Fibroblast of lung (primary cell): Measurements from ENCODE around the gene RPS14. TPM values are rescaled to one million over a fixed set of nuclear protein-coding genes. Genes with fewer than 3 reads are reported as not detected.
"Not testable (repeated sequence)": the region's sequence is repeated elsewhere in the genome, so short reads cannot be mapped to it uniquely, and the experiment has no call there.

Source experiments
- DNase-seq, 2 donors: peaks; one replicate each; pipeline versions ENCODE4 v3.0.0 to v3.0.0-alpha.2; 2010; ENCODE audit warnings: low read depth in 2 of 2
- H2AFZ ChIP-seq: 2 replicates; pipeline ENCODE4 v1.5.1; 2012; ENCODE audit warnings: low read length, control low read depth, inconsistent platforms
- H3K27ac ChIP-seq: 2 replicates; pipeline ENCODE4 v1.5.1; 2011; ENCODE audit warnings: low read length, control low read depth; ENCODE audit not compliant: insufficient read depth
- H3K27me3 ChIP-seq: 2 replicates; pipeline ENCODE4 v1.5.1; 2011; ENCODE audit warnings: mild to moderate bottlenecking, low read length; ENCODE audit not compliant: control insufficient read depth, insufficient read depth
- H3K36me3 ChIP-seq: 2 replicates; pipeline ENCODE4 v1.5.1; 2011; ENCODE audit warnings: low read length; ENCODE audit not compliant: control insufficient read depth, insufficient read depth
- H3K4me1 ChIP-seq: 2 replicates; pipeline ENCODE4 v1.5.1; 2011; ENCODE audit warnings: low read length; ENCODE audit not compliant: control insufficient read depth, insufficient read depth; ENCODE audit errors: extremely low read depth
- H3K4me2 ChIP-seq: 2 replicates; pipeline ENCODE4 v1.5.1; 2011; ENCODE audit warnings: low read length, control low read depth; ENCODE audit not compliant: insufficient read depth; ENCODE audit errors: extremely low read depth
- H3K4me3 ChIP-seq, 4 experiments: fragments of 200-600 bp in 1 of 4; sonication (generic) in 1 of 4; replicated peaks in 1 of 4; 2 replicates each; pipeline ENCODE4 v1.5.1; 2011 to 2016; ENCODE audit warnings: low read length in 4 of 4, low read depth in 3 of 4, mild to moderate bottlenecking in 3 of 4, control low read depth in 2 of 4, inconsistent platforms in 1 of 4, mixed read lengths in 1 of 4; ENCODE audit not compliant: insufficient read depth in 1 of 4; ENCODE audit errors: control extremely low read depth in 1 of 4
- H3K79me2 ChIP-seq: 2 replicates; pipeline ENCODE4 v1.5.1; 2012; ENCODE audit warnings: mild to moderate bottlenecking, low read length, inconsistent platforms; ENCODE audit not compliant: control insufficient read depth, insufficient read depth
- H3K9ac ChIP-seq: 2 replicates; pipeline ENCODE4 v1.5.1; 2011; ENCODE audit warnings: mild to moderate bottlenecking, low read length, control low read depth; ENCODE audit not compliant: insufficient read depth
- H3K9me3 ChIP-seq: 2 replicates; pipeline ENCODE4 v1.5.1; 2012; ENCODE audit warnings: low read depth, low read length; ENCODE audit not compliant: control insufficient read depth, insufficient read depth
- H4K20me1 ChIP-seq: 2 replicates; pipeline ENCODE4 v1.5.1; 2011; ENCODE audit warnings: low read length; ENCODE audit not compliant: control insufficient read depth, insufficient read depth; ENCODE audit errors: extremely low read depth
- EZH2 ChIP-seq: IDR thresholded peaks from 2 replicates; pipeline ENCODE4 v1.5.1; 2012; ENCODE audit warnings: low read length, control low read depth, mild to moderate bottlenecking; ENCODE audit errors: missing control alignments
- polyA plus RNA-seq, 2 donors: library from polyadenylated mRNA; depleted of rRNA in 1 of 2; stranded (reverse) in 1 of 2; unstranded in 1 of 2; fragments of >200 nt; gene quantifications; 2 replicates each; pipeline ENCODE4 v1.2.1, GENCODE V29; 2011 to 2012; ENCODE audit warnings: missing spikeins in 1 of 2
- total RNA-seq: library from RNA; depleted of rRNA; stranded (reverse); fragments of >200 nt; gene quantifications from 2 replicates; pipeline ENCODE4 v1.2.1, GENCODE V29; 2014
- TF ChIP-seq, protein P1 (sequence below), 2 donors: IDR thresholded peaks in 1 of 2; conservative IDR thresholded peaks in 1 of 2; 1 replicate in 1 of 2; 2 replicates in 1 of 2; pipeline ENCODE4 v1.5.1; 2011 to 2012; ENCODE audit warnings: low read length in 2 of 2, control low read depth in 1 of 2, inconsistent platforms in 1 of 2, low read depth in 1 of 2, mild to moderate bottlenecking in 1 of 2

Gene RPS14
- total and polyA plus RNA-seq, 2 donors (not counting 1 experiment from before 2014, with no cell fraction given) = 1,962 to 5,623 TPM

DNA sequence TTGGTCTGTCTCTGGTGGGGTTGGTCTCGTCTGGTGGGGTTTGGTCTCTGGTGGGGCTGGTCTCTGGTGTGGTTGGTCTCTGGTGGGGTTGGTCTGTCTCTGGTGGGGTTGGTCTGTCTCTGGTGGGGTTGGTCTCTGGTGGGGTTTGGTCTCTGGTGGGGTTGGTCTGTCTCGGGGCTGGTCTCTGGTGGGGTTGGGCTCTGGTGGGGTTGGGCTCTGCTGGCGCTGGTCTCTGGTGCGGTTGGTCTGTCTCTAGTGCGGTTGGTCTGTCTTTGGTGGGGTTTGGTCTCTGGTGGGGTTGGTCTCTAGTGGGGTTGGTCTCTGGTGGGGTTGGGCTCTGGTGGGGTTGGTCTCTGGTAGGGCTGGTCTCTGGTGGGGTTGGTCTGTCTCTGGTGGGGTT lies 20.6 kb downstream of the RPS14 start:
- Histone ChIP-seq H4K20me1 (no peaks in the 10 kb centered on the region), H3K79me2 (no peaks in the 10 kb centered on the region), H3K4me1 (peaks cover 2% of the 10 kb centered on the region), H3K9me3 (no peaks in the 10 kb centered on the region), H3K4me2 (no peak overlapping the region), H3K27me3 (no peaks in the 10 kb centered on the region), H3K4me3 (no peak overlapping the region), H3K36me3 (no peaks in the 10 kb centered on the region), H2AFZ (no peak overlapping the region), H3K27ac (no peak overlapping the region), H3K9ac (no peak overlapping the region)
- TF ChIP-seq, protein P1, sequence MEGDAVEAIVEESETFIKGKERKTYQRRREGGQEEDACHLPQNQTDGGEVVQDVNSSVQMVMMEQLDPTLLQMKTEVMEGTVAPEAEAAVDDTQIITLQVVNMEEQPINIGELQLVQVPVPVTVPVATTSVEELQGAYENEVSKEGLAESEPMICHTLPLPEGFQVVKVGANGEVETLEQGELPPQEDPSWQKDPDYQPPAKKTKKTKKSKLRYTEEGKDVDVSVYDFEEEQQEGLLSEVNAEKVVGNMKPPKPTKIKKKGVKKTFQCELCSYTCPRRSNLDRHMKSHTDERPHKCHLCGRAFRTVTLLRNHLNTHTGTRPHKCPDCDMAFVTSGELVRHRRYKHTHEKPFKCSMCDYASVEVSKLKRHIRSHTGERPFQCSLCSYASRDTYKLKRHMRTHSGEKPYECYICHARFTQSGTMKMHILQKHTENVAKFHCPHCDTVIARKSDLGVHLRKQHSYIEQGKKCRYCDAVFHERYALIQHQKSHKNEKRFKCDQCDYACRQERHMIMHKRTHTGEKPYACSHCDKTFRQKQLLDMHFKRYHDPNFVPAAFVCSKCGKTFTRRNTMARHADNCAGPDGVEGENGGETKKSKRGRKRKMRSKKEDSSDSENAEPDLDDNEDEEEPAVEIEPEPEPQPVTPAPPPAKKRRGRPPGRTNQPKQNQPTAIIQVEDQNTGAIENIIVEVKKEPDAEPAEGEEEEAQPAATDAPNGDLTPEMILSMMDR (conservative IDR thresholded peaks at IDR 0.05 in 1 of 2, IDR thresholded peaks at IDR 0.05 in 1 of 2; ENCODE audit: low read depth in 1 of 2, low read length in 2 of 2) = no peak
- no peak for TF ChIP-seq EZH2
- DNase-seq = no peak

DNA sequence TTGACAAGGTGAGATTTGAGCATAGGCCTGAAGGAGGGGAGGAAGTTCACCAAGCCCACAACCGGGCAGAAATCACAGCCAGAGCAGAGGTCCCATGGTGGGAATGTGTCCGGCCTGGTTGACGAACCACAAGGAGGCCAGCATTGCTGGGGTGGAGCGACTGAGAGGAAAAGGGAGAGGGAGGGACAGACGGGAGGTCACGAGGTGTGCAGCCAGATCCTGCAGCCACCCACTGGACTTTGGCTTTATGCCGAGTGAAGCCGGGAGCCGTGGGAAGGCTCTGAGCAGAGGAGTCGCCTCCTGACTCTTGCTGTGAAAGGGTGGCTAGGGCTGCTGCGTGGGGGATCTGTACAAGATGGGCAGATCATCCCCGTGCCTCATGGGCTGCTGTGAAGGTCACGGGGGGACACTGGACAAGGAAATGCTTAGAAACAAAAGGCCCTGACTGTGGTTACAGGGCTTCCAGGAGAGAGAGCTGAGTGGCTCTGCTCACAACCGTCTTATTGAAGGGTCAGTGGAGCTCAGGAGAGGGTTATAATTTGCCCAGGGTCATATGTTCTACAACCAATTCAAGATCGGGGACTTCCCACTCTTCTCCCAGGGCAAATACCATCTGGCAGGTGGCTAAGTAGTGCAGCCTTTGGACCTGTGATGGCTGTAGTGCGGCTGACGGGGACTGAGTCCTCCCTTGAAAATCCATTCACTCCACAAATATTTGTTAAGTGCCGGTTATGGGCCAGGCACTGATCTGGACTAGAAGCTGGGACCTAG lies 21.2 kb downstream of the RPS14 start:
- H3K27ac ChIP-seq = no peak overlapping the region
- no peaks in the 10 kb centered on the region for H3K36me3 ChIP-seq
- H2AFZ ChIP-seq = peak overlapping the region; percentile 46
- no peak overlapping the region for H3K4me3 ChIP-seq
- H4K20me1 ChIP-seq = no peaks in the 10 kb centered on the region
- H3K4me2 ChIP-seq = no peak overlapping the region
- no peak overlapping the region for H3K9ac ChIP-seq
- H3K9me3 ChIP-seq = no peaks in the 10 kb centered on the region
- H3K27me3 ChIP-seq = no peaks in the 10 kb centered on the region
- peaks cover 2% of the 10 kb centered on the region for H3K4me1 ChIP-seq
- DNase-seq = no peak
- TF ChIP-seq, protein P1 (conservative IDR thresholded peaks at IDR 0.05 in 1 of 2, IDR thresholded peaks at IDR 0.05 in 1 of 2; ENCODE audit: low read depth in 1 of 2, low read length in 2 of 2) = no peak
- no peak for TF ChIP-seq EZH2
- H3K79me2 ChIP-seq = no peaks in the 10 kb centered on the region

DNA sequence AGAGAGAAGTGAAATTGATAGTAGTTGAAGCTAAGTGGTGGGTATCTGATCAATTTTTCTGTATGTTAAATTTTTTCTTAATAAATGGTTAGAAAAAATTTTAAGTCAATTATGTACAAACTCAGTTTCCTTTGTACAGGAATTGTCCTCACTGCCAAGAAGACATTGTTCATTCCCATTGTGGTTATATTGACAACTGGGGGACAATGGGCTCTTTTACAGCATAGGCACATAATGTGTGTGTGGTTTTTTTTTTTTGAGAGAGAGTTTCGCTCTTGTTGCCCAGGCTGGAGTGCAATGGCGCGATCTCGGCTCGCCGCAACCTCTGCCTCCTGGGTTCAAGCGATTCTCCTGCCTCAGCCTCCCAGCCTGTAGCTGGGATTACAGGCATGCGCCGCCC lies 23.4 kb downstream of the RPS14 start:
- not testable (repeated sequence) for DNase-seq, H4K20me1 ChIP-seq, H3K36me3 ChIP-seq, H2AFZ ChIP-seq, H3K27ac ChIP-seq, H3K4me3 ChIP-seq, H3K9me3 ChIP-seq, H3K79me2 ChIP-seq, H3K4me1 ChIP-seq, H3K27me3 ChIP-seq, H3K9ac ChIP-seq, H3K4me2 ChIP-seq
